Fibroblast of lung (primary cell): ENCODE results near the gene BTF3.

ENCODE experiments used
- CTCF ChIP-seq, 2 donors: IDR thresholded peaks in 1 of 2; conservative IDR thresholded peaks in 1 of 2; 1 replicate in 1 of 2; 2 replicates in 1 of 2; pipeline ENCODE4 v1.5.1; 2011 to 2012; ENCODE audit warnings: low read length in 2 of 2, control low read depth in 1 of 2, inconsistent platforms in 1 of 2, low read depth in 1 of 2, mild to moderate bottlenecking in 1 of 2
- EZH2 ChIP-seq: IDR thresholded peaks from 2 replicates; pipeline ENCODE4 v1.5.1; 2012; ENCODE audit warnings: low read length, control low read depth, mild to moderate bottlenecking; ENCODE audit errors: missing control alignments

DNA sequence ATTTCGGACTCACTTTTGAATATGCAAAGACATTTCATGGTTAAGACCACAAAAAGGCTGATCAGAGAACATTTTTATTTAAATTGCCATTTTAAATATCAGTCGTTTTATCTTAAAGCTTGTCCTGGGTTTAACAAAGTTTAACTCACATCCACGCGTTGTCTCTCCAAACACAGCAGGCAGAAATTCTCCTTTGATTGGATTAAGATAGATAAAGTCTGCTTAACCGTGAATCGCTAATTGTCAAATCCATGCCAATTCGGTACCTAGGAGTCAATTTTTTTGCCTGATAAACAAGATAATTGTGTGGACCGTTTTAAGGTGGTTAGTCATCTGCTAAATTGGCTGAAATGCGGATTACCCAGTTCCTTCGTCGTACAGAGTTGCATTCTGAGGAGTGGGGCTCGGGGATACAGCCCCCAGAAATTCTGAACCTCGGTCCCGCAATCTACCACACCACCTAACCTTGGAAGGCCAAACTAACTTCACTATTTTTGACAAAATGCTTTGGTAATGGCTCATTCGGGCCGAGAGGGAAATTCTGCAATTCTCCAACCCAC lies 665 bp upstream of the BTF3 start:
- TF ChIP-seq CTCF (conservative IDR thresholded peaks at IDR 0.05 in 1 of 2, IDR thresholded peaks at IDR 0.05 in 1 of 2; ENCODE audit: low read depth in 1 of 2, low read length in 2 of 2) (no peak), EZH2 (no peak)
